HG03039 (cell line): ENCODE results near the gene ZNF799.
"Not testable (repeated sequence)": the region's sequence is repeated elsewhere in the genome, so short reads cannot be mapped to it uniquely, and the experiment has no call there.

ENCODE experiments used
- ATAC-seq: cut with Tn5 transposase; IDR thresholded peaks from one replicate; pipeline ENCODE4 v1.9.1; 2021; ENCODE audit warnings: mild to moderate bottlenecking, moderate library complexity; ENCODE audit not compliant: unreplicated experiment

ZNF799 gene

DNA sequence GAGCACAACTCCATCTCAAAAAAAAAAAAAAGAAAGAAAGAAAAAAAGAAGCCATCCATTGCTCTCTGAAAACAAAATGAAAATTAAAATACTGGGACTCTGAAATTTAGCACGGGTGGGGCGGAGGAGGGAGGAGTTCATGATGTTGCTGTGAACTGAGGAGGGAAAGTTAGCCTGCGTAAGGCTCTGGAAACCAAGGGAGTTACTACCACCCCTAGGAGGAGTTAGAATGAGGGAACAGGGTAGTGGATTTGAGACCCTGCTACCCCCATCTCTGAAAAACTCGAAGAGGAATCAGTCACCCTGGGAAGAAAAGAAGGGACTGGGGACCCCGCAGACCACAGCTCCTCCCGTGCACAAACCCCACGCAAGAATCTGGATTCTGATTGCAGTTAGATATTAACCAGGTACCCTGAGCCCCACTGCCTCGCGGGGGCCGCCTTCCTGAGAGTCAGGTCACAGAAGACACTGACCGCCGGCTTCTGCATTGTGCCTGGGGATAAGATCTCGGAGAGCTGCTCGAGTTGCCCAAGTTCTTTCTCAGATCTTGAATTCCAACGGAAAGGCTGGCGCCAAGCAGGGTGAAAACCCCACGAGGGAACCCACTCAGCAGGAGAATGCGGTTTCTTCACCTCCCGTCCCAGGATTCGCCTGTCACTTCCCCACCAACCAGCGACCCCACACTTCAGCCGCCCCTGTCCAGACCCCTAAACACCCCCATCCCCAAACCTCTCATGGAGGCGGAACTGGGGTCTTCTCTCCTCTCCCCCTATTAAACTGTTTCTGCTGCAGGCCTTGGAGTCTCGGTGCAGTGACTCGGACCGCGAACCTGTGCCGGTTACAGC is 36.5 kb downstream of the ZNF799 start:
- no peak for ATAC-seq

DNA sequence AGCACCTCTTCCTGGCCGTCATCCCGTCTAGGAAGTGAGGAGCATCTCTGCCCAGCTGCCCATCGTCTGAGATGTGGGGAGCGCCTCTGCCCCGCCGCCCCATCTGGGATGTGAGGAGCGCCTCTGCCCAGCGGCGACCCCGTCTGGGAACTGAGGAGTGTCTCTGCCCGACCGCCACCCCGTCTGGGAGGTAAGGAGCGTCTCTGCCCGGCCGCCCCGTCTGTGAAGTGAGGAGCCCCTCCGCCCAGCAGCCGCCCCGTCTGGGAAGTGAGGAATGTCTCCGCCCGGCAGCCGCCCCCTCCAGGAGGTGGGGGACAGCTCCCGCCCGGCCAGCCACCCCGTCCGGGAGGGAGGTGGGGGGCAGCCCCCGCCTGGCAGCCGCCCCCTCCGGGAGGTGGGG is 38.8 kb downstream of the ZNF799 start:
- ATAC-seq: not testable (repeated sequence)

DNA sequence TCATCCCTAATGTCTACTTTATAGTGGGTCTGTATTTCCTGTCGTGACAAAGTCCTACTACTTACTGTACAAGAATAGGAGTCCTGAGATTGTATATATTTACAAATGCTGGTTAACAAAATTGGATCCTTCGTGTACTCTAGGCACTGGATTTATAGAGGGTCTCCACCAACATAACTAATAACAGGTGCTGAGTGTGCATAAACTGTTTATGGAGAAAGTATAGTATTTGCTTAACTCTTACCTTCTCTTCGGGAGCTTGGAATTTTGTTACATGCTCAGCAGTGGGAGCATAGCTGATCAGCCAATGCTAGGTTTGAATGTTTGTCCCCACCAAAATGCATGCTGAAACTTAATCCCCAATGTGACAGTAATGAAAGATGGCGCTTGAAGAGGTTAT is 47.7 kb downstream of the ZNF799 start:
- no peak for ATAC-seq

- no peak for ATAC-seq
Observed at GRCh38 chr19:12350890-12351197, 50.2 kb downstream of the ZNF799 start.

DNA sequence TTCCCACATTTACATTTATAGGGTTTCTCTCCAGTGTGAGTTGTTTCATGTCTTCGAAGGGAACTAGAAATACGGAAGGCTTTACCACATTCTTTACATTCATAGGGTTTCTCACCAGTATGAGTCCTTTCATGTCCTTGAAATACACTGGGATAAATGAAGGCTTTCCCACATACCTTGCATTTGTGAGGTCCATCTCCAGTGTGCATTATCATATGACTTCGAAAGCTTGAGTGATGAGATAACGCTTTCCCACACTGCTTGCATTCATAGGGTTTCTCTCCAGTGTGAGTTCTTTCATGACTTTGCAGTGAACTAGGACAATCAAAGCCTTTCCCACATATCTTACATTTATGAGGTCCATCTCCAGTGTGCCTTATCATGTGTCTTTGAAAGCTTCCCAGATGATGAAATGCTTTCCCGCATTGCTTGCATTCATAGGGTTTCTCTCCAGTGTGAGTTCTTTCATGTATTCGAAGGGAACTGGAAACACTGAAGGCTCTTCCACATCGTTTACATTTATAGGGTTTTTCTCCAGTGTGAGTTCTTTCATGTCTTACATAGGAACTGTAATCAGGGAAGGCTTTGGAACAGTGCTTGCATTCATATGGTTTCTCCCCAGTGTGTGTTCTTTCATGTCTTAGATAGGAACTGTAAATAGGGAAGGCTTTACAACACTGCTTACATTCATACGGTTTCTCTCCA is 50.7 kb downstream of the ZNF799 start:
- no peak for ATAC-seq

DNA sequence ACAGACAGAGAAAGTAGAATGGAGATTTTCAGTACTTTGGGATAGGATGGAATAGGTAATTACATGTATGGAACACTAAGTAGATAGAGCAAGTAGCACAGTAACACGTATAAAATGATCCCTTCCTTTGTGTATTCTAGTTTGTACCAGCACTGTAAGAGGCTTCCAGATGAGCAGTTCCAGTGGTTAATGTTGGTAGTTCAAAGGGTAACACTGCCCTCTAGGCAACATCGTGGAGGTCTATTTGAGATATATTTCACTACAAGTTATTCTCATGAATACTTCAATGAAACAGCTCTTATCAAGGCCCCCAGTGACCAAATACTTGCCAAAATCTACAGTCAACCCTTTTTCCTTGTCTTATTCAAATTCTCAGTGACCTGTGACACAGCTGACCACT is 54.2 kb downstream of the ZNF799 start:
- ATAC-seq: no peak

DNA sequence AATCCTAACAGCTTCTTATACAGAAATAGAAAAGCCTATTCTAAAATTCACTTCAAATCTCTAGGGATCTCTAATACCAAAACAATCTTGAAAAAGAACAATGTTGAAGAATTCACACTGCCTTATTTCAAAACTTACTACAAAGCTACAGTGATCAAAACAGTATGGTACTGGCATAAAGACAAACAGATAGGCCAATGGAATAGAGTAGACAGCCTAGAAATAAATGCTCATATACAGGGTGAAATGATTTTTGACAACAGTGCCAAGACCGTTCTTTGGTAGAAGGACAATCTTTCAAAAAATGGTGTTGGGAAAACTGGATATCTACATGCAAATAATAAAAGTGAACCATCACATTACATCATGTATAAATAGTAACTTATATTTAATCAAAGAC is 55.9 kb downstream of the ZNF799 start:
- ATAC-seq: no peak
